T-helper 17 cell (primary cell): ENCODE data around the gene TAF4B. TPM values are rescaled to one million over a fixed set of nuclear protein-coding genes. Genes with fewer than 3 reads are reported as not detected.

Experiments used
- ATAC-seq: fragments of 150-1000 bp; cut with Tn5 transposase; 2 replicates; pipeline ENCODE4 v1.10.0; 2021; ENCODE audit warnings: mild to moderate bottlenecking, moderate library complexity
- DNase-seq, 3 donors: peaks; one replicate each; pipeline versions ENCODE4 v3.0.0 to v3.0.0-alpha.2; 2020 to 2021
- H3K9me3 ChIP-seq: one replicate; pipeline ENCODE4 v1.7.0; 2013; ENCODE audit warnings: low read length, mild to moderate bottlenecking; ENCODE audit not compliant: control insufficient read depth, poor library complexity, severe bottlenecking
- H3K27ac Mint-ChIP-seq: one replicate; pipeline ENCODE4 v1.8.0; 2022; ENCODE audit warnings: mild to moderate bottlenecking, moderate library complexity, mixed read lengths
- H3K27me3 Mint-ChIP-seq: one replicate; pipeline ENCODE4 v1.8.0; 2022; ENCODE audit warnings: mixed read lengths
- H3K36me3 Mint-ChIP-seq: one replicate; pipeline ENCODE4 v1.8.0; 2022; ENCODE audit warnings: low read depth, mixed read lengths
- H3K4me1 Mint-ChIP-seq: one replicate; pipeline ENCODE4 v1.8.0; 2022; ENCODE audit warnings: mild to moderate bottlenecking, mixed read lengths
- H3K4me3 Mint-ChIP-seq: one replicate; pipeline ENCODE4 v1.8.0; 2022; ENCODE audit warnings: mild to moderate bottlenecking, moderate library complexity, mixed read lengths
- total RNA-seq, 4 donors: library from RNA in 2 of 4; stranded (reverse) in 2 of 4; gene quantifications; one replicate each; pipeline ENCODE4 v1.2.3 and lab custom pipeline; 2022 to 2026

The TAF4B gene
- total RNA-seq, 2 donors from 2014 or later, result 9.2 to 10.4 TPM

DNA sequence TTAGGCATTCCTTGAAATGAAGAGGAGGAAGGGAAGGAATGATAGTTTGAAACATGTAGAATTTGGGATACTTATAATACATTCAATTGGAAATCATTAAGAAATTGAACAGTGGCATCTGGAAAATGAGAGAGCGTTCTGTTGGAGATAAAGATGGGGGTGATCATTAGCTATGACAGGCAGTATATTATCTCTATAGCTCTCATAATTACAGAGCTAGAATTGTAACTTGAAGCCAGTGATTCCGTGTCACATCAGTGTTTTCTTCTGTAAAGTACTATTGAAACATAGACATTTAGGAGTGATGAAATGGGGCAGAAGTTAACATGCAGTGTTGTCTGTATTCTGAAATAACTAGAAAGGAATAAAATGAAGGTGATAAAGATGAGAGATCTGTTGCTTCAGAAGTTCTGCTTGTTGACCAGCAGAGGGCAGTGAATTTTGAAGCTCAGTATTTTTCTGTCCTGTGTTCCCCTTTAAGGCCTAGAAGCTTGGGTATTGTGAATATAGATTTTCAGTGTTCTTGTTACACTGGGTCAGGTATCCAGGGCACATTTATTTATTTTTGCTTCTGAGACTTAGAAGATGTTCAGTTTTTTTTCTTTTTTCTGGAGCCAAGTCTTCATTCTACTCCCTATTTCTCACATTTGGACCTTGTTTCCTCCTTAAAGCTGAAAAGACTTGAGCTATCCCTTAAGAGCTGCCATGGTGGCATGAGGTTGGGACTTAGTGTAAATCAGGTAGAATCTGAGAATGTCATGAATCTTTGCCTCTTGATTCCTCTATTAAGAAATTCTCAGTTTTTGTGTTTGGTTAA, 157.4 kb downstream of the TAF4B start:
- Mint-ChIP-seq H3K4me1 (peaks cover 9% of the 10 kb centered on the region), H3K36me3 (peaks cover 5% of the 10 kb centered on the region), H3K27me3 (no peaks in the 10 kb centered on the region), H3K27ac (peak overlapping the region; percentile 72), H3K4me3 (no peak overlapping the region)
- ATAC-seq (peak; percentile 48), DNase-seq (no peak)
- no peaks in the 10 kb centered on the region for H3K9me3 ChIP-seq

DNA sequence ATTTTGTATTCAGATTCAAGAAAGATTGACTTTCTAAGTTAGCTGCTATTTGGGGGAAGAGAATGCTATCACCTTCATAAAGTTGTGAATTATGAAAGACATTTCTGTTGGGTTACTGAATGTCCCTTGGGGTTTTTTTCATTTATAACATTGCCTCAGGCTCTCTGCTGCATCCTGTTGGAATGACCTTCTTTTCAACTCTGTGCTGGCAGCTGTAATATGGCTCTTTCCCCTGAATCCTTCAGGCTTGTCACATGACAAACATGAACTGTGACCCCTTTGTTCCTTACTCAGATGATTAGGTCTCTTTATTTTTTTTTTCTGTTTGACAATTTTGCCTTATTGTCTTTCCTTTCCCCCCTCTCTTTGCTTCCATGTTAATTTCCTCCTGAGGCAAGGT, 159.8 kb downstream of the TAF4B start:
- Mint-ChIP-seq H3K27me3 (no peaks in the 10 kb centered on the region), H3K4me3 (no peak overlapping the region), H3K4me1 (peaks cover 9% of the 10 kb centered on the region), H3K27ac (peak overlapping the region; percentile 43), H3K36me3 (peaks cover 10% of the 10 kb centered on the region)
- DNase-seq (no peak), ATAC-seq (no peak)
- H3K9me3 ChIP-seq, result no peaks in the 10 kb centered on the region

DNA sequence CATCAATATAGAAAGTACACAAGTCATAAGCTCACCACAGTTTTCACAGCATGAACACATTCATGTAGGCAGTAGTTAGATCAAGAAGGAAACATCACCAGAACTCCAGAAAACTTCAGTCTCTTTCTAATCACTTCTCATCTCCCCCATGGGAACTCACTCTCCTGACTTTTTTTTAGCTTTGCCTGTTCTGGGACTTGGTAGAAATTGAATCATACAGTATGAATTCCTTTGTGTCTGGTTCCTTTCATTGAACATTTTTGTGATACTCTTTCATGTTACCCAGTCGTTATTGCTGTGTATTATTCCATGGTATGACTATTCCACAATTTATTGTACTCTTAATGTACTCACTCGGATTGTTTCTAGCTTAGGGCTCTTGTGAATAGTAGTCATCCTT, 160.2 kb downstream of the TAF4B start:
- ATAC-seq, result no peak
- peak overlapping the region; percentile 43 for H3K27ac Mint-ChIP-seq
- DNase-seq, result no peak
- peaks cover 10% of the 10 kb centered on the region for H3K36me3 Mint-ChIP-seq
- H3K4me3 Mint-ChIP-seq, result no peak overlapping the region
- H3K9me3 ChIP-seq, result no peaks in the 10 kb centered on the region
- H3K4me1 Mint-ChIP-seq, result peaks cover 9% of the 10 kb centered on the region
- H3K27me3 Mint-ChIP-seq, result no peaks in the 10 kb centered on the region

DNA sequence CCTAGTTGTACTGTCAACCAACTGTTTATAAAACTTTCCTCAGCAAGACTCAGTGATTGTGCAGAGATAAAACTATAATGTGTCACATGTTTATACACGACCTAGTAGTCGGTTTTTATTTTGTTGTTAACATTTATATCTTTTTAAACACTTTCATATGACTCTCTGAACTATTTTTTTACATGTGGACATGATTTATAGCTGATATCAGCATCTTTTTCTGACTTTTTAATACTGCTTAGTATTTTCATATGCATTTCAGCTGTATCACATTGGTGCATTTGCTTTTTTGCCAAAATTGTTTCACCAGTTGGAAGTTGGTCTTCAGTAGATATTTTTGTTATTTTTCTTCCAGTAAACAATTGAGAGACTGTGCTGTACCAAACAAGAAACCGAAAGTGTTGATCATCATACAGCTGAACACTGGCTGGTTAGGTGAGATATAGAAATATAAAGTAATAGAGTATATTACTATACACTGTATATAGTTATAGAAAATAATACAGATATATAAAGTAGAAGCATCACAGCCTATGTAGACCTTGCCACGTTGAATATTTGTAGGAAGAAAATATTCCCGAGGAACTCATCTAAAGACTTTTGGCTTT, 167.9 kb downstream of the TAF4B start:
- no peak overlapping the region for H3K27ac Mint-ChIP-seq
- no peaks in the 10 kb centered on the region for H3K9me3 ChIP-seq
- no peak for ATAC-seq
- no peaks in the 10 kb centered on the region for H3K4me1 Mint-ChIP-seq
- H3K36me3 Mint-ChIP-seq, result peaks cover 5% of the 10 kb centered on the region
- no peaks in the 10 kb centered on the region for H3K27me3 Mint-ChIP-seq
- DNase-seq, result no peak
- H3K4me3 Mint-ChIP-seq, result no peak overlapping the region

DNA sequence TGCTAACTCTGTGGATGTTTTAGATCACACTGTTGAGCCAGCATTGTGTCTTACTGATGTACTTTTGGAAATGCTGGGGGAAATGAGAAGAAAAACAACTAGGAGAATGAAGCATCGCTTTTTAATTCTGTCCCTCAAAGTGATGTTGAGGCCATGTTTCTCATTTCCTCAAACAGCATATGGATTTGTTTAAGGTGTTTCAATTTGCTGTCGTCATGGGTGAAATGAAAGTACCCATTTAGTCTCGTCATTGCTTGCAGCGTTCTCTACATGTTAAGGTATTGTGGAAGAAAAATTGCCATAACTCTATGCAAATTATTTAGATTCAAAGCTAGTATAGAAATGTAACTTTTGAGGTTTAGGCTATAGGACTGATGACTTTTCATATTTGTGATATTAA, 170.8 kb downstream of the TAF4B start:
- DNase-seq, result no peak
- Mint-ChIP-seq H3K27ac (no peak overlapping the region), H3K36me3 (no peaks in the 10 kb centered on the region), H3K27me3 (no peaks in the 10 kb centered on the region), H3K4me1 (no peaks in the 10 kb centered on the region), H3K4me3 (no peak overlapping the region)
- no peaks in the 10 kb centered on the region for H3K9me3 ChIP-seq
- no peak for ATAC-seq

DNA sequence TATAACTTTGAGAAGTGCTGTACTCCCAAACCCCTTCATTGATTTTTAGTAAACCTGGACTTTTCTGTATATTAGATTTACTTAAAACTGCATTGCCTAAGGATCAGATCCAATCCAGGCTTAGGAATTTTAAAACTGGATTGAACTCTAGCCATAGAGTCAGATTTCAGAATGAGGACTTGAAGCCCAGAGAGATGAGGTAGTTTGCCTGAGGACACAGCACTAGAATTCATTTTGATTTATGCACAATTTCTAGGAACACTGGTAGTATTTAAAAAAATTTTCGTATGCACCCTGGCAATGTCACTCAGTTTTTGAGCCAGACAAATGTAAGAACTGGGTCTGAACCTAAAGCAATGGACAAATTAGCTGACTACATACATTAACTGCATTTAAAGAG, 177.2 kb downstream of the TAF4B start:
- H3K4me1 Mint-ChIP-seq, result peaks cover 4% of the 10 kb centered on the region
- ATAC-seq (no peak), DNase-seq (no peak)
- no peak overlapping the region for H3K27ac Mint-ChIP-seq
- no peak overlapping the region for H3K4me3 Mint-ChIP-seq
- H3K36me3 Mint-ChIP-seq, result no peaks in the 10 kb centered on the region
- no peaks in the 10 kb centered on the region for H3K27me3 Mint-ChIP-seq
- no peaks in the 10 kb centered on the region for H3K9me3 ChIP-seq

DNA sequence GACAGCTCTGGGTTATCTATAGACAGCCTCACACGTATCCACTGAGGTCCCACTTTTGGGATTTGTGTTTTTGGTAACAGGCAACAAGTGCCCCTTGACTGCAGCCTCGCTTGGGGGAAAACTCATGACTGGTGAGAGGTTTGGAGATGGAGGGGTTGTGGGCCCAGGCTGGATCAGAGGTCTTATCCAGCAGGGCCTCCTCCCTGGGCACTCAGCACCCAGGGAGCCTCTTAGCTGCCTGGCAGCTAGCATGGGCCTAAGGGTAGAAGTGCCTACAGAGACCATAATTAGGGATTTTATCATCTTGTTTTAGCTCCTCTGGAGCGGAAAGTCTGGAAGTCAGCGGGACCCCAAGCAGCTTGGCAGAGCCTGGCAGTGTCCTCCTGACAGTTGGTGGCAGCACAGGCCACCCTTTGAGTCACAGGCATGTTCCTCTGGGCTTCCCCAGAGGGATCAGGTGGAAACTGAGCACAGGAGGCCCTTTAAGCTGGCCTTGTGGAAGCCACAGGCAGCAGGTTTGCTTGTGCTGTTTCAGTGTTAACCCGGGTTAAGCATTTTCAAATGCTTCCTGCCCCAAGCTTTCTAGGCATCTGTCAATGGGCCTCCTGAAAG, 179.1 kb downstream of the TAF4B start:
- no peak for ATAC-seq
- no peak for DNase-seq
- Mint-ChIP-seq H3K4me3 (no peak overlapping the region), H3K27ac (no peak overlapping the region), H3K36me3 (no peaks in the 10 kb centered on the region), H3K27me3 (peaks cover 5% of the 10 kb centered on the region), H3K4me1 (peaks cover 4% of the 10 kb centered on the region)
- H3K9me3 ChIP-seq, result no peaks in the 10 kb centered on the region

DNA sequence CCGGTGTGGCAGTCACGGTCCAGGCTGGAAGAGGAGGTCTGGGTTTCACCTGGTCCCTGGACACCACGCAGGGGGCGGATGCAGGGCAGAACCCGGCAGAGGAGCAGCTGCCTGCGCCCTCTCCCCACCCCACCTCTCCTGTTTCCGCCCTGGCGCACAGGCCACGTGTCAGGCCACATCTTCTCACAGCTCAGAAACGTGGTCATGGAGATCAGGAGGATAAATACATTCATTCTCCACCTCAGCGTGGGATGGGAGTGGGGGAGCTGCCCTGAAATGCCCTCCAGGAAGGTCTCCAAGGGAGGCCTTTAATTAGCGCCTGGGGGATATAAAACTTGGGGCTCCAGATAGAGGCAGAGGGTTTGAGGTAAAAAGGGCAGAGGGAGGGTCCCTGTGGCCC, 180.1 kb downstream of the TAF4B start:
- no peaks in the 10 kb centered on the region for H3K9me3 ChIP-seq
- H3K4me3 Mint-ChIP-seq, result no peak overlapping the region
- H3K4me1 Mint-ChIP-seq, result peaks cover 4% of the 10 kb centered on the region
- ATAC-seq, result no peak
- peaks cover 5% of the 10 kb centered on the region for H3K27me3 Mint-ChIP-seq
- no peaks in the 10 kb centered on the region for H3K36me3 Mint-ChIP-seq
- DNase-seq, result no peak
- H3K27ac Mint-ChIP-seq, result no peak overlapping the region

DNA sequence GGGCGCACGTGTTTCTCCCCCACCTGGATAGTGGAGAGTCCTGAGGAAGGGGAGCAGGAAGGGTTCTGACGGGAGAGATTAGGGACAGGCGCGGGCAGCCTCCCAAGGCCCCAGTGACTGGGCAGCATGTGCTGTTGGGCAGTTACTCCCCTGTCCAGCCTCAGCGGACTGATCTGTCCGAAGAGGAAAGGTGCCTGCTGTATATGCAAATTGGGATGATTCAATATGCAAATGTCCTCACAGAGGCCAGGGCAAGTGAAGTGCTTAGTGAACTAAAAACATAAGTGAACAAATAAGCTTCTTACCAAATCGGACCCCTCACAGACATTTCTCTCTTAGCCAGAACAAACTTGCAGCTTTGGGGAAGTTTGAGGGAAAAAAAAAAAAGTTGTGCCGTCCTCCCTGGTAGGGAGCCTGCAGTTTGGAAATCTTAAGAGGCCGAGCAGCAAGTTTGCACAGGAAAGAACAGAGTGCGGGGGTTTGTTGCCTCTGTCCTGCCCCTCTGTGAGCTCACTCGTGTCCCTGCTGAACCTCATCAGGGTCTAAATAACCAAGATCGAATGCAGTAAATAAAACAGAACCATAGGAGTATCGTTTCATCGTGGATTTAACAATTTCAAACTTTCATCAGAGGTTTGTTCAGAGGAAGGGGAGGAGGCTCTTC, 180.7 kb downstream of the TAF4B start:
- ATAC-seq, result no peak
- no peak overlapping the region for H3K4me3 Mint-ChIP-seq
- peaks cover 4% of the 10 kb centered on the region for H3K4me1 Mint-ChIP-seq
- no peaks in the 10 kb centered on the region for H3K36me3 Mint-ChIP-seq
- no peak for DNase-seq
- H3K27me3 Mint-ChIP-seq, result peaks cover 5% of the 10 kb centered on the region
- no peak overlapping the region for H3K27ac Mint-ChIP-seq
- H3K9me3 ChIP-seq, result no peaks in the 10 kb centered on the region

DNA sequence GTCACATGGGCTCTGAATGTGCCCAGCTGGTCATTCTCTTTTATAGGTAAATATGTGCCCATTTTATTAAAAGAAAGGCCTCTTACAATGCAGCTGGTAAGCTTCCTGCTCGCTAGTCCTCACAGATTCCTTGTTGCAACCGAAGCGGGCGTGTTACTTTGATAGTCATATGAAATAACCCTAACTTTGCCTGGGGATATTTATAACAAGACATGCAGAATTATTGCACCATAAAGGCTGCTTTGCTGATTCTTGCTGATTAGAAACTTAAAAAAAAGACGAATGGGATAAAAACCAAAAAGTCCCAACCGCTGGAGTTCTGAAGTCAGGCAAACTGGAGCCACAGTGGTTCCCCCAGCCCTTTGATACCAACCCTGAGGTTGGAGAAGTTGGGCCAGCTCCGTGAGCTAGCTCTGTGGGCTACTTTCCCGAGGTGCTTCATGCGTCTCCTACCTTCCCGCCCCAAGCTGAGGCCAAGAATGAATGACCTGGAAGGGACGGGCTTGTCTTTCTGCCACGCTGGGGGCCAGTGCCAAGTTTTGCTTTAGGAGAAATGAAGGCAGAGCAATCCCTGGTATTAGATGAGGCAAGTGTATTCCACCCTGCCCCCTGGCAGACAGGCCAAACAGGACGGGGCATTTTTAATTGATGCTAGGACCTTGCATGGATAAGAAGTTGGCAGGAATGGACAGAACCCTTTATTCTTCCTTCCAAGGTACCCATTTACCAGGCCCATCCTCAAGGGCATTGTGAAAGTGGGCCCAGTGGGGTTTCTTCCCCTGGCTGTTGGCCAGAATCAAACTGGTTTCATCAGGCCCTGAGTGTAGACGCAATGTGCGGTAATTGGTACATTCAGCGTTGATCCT, 181.7 kb downstream of the TAF4B start:
- DNase-seq (no peak), ATAC-seq (no peak)
- Mint-ChIP-seq H3K4me1 (peaks cover 4% of the 10 kb centered on the region), H3K4me3 (no peak overlapping the region), H3K27ac (no peak overlapping the region), H3K27me3 (peaks cover 5% of the 10 kb centered on the region), H3K36me3 (no peaks in the 10 kb centered on the region)
- H3K9me3 ChIP-seq, result no peaks in the 10 kb centered on the region

DNA sequence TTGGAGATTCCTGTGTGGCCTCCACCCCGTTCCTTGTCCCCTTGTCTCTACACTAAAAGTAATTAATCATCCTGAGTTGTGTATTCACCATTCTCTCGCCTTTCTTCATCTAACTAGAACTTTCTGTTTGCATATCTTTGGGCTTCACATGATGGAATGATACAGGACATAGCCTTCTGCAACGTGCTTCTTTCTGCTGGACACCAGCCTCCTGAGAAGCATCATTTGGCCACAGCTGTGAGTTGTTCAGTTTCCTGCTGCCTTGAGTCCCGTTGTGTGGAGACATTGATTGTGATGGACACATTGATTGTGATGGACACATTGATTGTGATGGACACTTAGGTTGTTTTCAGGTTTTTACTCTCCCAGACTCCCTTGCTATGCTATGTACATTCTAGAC, 182.8 kb downstream of the TAF4B start:
- peaks cover 2% of the 10 kb centered on the region for H3K4me1 Mint-ChIP-seq
- no peaks in the 10 kb centered on the region for H3K9me3 ChIP-seq
- no peak overlapping the region for H3K4me3 Mint-ChIP-seq
- peaks cover 5% of the 10 kb centered on the region for H3K27me3 Mint-ChIP-seq
- no peaks in the 10 kb centered on the region for H3K36me3 Mint-ChIP-seq
- no peak for ATAC-seq
- DNase-seq, result no peak
- H3K27ac Mint-ChIP-seq, result no peak overlapping the region

DNA sequence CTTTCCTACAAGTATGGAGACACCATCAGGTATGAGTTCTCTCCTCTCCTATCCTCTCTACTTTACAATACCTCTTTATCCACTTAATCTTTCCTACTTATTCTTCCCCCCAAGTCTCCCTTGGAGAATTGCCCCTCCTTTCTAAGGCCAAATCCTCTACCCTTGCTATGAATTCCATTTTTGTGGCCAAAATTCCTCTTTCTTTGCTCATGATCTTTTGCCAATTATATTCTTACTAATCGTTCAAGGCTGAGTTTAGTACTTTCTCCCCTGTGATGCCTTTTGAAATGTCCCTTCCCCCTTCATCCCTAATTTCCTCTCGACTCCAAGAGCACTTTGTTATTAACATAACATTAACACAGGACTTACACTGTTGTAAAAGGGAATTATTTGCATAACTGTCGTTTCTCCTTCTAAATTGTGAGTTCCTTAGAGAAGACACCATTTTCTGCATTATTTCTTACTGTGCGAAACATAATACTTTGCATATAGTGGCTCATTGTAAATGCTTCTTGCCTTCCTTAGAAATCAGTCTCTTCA, 188.7 kb downstream of the TAF4B start:
- ATAC-seq, result no peak
- no peaks in the 10 kb centered on the region for H3K36me3 Mint-ChIP-seq
- H3K4me3 Mint-ChIP-seq, result no peak overlapping the region
- no peak for DNase-seq
- no peak overlapping the region for H3K27ac Mint-ChIP-seq
- H3K27me3 Mint-ChIP-seq, result no peaks in the 10 kb centered on the region
- no peaks in the 10 kb centered on the region for H3K9me3 ChIP-seq
- no peaks in the 10 kb centered on the region for H3K4me1 Mint-ChIP-seq
